HG03039 (cell line): ENCODE measurements around the gene MXRA7.
A peak's percentile ranks its signal among the peaks of the same experiment; 100 is the strongest.
"Not testable (repeated sequence)": the region's sequence is repeated elsewhere in the genome, so short reads cannot be mapped to it uniquely, and the experiment has no call there.

Experiments
- ATAC-seq: cut with Tn5 transposase; IDR thresholded peaks from one replicate; pipeline ENCODE4 v1.9.1; 2021; ENCODE audit warnings: mild to moderate bottlenecking, moderate library complexity; ENCODE audit not compliant: unreplicated experiment

Gene MXRA7

DNA sequence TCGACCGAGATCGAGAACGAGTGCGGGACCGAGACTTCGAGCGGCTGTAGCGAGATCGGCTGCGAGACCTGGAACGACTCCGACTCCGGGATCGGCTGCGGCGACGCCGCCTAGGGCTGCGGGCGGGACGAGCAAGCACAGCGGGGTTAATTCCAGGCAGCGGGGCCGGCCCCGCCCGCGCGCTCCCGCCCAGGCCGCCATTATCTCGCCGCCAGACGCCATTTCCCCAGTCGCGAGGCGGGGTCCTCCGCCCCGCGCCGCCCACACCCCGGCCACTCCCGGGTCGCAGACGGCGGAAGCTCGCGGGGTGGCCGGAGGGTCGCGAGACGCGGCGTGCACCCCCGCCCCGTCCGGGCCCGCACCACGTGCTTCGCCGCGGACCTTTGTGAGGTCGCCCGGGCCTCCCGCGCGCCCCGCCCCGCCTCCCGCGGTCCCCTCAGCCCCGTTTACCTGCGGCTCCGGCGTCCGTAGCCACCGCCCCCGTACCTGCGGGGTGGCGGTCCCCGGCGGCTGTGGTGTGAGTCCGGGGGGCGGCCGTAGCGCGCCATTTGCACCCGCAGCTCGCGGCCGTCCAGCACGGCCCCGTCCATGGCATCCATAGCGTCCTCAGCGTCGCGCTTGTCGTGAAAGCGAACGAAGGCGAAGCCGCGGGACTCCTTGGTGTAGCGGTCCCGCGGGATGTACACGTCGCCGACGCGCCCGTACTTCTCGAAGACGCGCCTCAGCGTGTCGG is 25.8 kb upstream of the MXRA7 start:
- peak; percentile 17 for ATAC-seq

DNA sequence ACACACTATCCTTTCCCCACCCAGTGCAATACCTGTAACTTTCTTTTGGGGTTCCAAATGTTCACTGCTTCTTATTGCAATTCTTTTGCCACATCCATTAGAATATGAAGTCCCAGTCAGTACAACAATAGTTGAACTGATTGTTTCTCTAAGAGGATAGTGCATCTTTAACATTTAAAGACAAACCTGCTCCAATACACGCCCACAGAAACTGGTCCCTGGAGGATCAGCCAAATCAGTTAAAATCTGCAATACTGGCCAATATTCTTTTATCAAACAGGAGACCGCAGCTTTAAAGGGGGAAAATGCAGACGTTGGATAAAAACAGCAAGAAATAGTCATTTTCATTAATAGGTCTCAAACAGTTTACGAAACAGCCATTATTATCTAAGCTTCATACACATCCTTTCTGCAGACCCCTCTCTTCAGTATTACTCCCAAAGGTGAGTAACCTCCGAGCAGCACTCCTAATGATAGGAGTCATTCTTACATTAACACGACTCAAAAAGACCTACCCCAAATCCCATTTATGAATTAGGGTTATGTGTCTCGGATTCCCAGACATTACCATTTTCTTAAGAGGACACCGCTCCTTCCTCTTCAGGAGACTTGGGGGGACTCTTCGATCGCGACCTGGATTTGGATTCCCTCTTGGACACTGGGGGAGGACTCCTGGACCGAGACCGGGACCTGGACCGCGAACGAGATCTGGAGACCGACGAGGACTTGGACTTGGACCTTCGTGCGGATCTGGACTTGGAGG is 25.0 kb upstream of the MXRA7 start:
- ATAC-seq, result no peak

GRCh38 chr17:76735006-76735405 is 24.2 kb upstream of the MXRA7 start:
- no peak for ATAC-seq

GRCh38 chr17:76734080-76734840 is 23.5 kb upstream of the MXRA7 start:
- no peak for ATAC-seq

- ATAC-seq, result no peak
Measured at GRCh38 chr17:76733618-76733957, 22.8 kb upstream of the MXRA7 start.

DNA sequence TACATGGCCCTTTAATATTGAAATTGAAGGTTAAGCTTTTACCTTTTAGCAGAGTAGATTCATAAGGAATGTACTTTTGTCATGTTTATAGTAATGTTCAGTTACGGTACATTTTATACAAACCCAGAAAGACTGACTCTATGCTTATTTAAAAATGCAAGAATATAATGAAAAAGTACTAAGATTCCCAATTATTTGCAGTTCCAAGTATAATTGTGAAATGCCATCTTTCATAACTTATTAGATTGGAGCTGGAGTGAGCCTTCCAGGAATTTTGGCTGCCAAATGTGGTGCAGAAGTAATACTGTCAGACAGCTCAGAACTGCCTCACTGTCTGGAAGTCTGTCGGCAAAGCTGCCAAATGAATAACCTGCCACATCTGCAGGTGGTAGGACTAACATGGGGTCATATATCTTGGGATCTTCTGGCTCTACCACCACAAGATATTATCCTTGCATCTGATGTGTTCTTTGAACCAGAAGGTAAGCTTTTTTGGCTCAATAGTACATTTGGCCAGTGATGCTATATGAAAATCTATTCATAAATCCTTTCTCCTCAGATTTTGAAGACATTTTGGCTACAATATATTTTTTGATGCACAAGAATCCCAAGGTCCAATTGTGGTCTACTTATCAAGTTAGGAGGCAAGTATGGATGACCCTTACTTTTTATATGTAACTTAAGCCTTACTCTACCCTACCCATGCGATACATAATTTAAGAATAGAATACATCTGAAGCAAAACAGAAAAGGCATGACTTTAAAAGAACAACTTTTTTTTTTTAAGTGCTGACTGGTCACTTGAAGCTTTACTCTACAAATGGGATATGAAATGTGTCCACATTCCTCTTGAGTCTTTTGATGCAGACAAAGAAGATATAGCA is 22.2 kb upstream of the MXRA7 start:
- ATAC-seq, result no peak

- not testable (repeated sequence) for ATAC-seq
Measured at GRCh38 chr17:76731800-76732733, 21.3 kb upstream of the MXRA7 start.

DNA sequence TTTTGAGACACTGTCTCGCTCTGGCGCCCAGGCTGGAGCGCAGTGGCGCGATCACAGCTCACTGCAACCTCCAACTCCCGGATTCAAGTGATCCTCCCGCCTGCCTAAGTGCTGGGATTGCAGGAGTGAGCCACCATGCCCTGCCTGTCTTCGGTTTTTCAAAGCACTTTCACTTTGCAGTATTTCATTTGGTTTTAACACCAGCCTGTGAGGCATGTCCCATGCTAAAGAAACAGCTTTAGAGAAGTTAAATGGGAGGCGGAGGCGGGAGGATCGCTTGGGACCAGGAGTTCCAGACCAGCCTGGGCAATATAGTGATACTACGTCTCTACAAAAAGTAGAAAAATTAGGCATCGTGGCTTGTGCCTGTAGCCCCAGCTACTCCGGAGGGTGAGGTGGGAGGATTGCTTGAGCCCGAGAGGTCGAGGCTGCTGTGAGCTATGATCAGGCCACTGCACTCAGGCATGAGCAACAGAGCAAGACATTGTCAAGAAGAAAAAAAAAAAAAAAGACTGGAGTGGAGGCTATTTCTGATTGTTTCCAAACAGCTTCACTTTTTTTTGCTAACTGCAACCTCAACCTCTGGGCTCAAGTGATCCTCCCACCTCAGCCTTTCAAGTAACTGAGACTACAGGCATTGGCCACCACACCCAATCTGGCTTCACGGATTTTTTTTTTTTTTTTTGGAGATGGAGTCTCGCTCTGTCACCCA is 17.1 kb upstream of the MXRA7 start:
- no peak for ATAC-seq

DNA sequence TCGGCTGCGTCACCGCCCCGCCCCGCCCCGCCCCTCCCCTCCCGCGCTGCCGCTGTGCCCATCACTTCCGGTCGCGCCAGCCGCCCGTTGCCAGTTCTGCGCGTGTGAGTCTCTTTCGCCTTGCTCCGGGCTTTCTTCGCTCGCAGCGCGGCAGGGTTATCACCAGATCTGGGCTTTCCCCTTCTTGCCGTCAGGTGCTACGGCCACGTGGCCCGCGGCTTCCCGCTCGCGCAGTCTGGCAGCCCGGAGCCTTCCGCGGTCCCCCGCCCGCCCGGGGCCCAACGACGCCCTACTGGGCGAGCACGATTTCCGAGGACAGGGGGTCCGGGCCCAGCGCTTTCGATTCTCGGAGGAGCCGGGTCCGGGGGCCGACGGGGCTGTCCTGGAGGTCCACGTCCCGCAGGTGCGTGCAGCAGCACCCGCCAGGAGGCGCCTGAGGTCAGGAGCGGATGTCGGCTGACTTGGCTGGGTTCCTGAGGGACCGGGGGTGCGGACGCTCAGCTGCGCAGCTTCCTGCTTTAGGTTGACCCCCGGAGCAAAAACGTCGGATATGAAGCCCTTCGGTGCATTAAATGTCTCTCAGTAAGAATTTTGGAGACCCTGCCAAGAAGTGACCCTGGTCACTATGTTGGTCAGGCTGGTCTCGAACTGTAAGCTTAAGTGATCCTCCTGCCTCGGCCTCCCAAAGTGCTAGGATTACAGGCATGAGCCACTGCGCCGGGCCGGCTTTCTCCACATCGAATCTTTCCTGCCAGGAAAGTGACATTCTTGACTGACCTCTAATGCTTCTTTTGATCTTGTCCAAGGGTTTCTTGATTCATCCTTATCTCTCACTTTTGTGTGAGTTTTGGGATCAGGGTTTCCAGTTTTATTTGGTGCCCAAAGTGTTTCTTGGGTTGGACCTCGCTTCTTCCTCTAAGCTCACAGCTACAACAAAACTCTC is 16.3 kb upstream of the MXRA7 start, which contains the start of gene METTL23:
METTL23 (plus strand) TSS at position 64 of the 943 bp plus-strand sequence. CDS start 2,872 bp downstream, outside the sequence.
- ATAC-seq, result peak; percentile 39

GRCh38 chr17:76726231-76726775 is 15.5 kb upstream of the MXRA7 start, which contains the start of gene JMJD6:
Gene JMJD6 (minus strand): TSS chr17:76726606. CDS start chr17:76726475, 131 bp downstream.
- ATAC-seq, result peak; percentile 66

DNA sequence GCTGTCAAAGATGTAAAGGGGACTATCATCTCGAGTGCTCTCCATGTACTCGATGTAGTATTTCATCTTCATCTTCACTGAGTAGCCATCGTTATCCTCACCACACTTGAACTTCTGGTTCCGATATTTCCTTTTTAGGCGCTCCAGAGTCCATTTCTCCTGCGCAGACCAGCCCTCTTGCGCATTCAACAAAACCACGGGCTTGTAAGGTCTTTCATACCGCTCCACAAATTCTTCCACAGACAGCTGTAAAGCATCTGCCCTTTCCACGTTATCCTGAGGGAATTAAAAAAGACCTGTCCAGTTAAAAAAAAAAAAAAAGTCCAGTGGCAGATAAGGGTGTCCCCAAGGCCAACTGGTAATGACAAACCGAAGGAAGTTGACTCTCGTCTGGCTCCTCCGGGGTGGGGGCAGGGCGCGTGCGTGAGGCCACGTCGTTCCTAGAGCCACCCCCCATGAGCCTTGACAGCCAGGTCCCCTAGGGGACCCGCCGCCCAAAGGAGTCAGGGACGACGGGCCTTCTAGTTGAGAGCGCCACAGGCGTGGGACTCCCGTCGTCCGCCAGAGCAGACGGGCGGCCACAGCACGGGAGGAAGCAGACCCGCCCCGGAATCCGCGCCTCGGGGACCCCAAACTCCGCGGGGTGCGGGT is 14.9 kb upstream of the MXRA7 start:
- peak; percentile 7 for ATAC-seq

GRCh38 chr17:76723812-76724211 is 13.0 kb upstream of the MXRA7 start:
- no peak for ATAC-seq

- not testable (repeated sequence) for ATAC-seq
Measured at GRCh38 chr17:76722977-76723376, 12.2 kb upstream of the MXRA7 start.

DNA sequence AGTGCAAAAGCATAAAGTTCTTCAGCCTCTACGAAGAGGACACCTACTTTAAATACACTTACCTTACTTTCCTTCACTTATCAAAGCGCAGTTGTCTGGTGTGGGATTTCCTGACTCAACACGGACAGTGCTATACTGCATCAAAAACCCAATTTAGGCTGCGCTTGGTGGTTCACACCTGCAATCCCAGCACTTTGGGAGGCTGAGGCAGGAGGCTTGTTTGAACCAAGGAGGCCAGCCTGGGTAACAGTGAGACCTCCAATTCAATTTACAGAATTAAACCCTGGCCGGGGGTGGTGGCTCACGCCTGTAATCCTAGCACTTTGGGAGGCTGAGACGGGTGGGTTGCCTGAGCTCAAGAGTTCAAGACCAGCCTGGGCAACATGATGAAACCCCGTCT is 11.5 kb upstream of the MXRA7 start:
- no peak for ATAC-seq

DNA sequence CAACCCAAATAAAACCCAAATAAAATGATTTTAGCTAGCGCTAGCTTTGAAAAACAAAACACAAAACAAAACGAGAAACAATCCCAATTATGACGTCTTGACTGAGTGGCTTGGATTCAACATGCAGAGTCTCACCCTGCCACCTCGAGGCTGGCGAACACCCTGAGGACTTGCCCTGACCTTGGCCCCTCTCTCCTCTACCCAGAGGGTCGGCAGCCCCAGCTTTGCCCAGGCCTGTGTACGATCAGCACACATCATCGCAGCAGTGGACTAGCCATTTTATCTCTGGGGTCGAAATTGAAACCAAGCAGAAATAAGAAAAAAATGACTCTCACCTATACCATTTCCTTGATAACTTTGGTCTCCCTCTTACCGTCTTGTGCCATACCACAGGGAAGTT is 10.7 kb upstream of the MXRA7 start:
- no peak for ATAC-seq

GRCh38 chr17:76720941-76721340 is 10.2 kb upstream of the MXRA7 start:
- no peak for ATAC-seq

DNA sequence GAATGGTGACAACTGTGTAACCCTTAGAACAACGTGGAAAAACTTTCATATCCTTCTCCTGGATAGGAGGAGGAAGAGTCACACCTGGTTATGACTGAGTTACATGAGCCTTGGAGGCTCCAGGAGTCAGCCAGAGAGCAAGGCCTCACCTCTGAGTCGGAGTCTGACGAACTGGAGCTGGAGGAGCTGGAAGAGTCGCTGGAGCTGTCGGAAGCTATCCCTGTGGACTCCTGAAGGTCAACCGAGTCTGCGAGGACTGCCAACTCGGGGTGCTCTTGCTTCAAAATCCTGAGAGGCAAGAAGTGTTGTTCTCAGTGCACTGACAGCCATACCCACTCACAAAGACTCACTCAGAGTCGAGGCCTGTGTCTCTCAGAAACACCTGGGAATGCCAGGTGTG is 9.4 kb upstream of the MXRA7 start:
- no peak for ATAC-seq
